Activated CD4-positive, alpha-beta T cell treated with anti-CD3 and anti-CD28 coated beads, Interleukin-2, amount 10 ng/mL, durations not matched to agents 24 days and 14 days (primary cell): ENCODE data around the gene RNU1-3. TPM values are rescaled to one million over a fixed set of nuclear protein-coding genes. Genes with fewer than 3 reads are reported as not detected.
"Not testable (repeated sequence)": the region's sequence is repeated elsewhere in the genome, so short reads cannot be mapped to it uniquely, and the experiment has no call there.

ENCODE experiments used
- DNase-seq: peaks from one replicate; pipeline ENCODE4 v3.0.0; 2022
- H3K27ac Mint-ChIP-seq: one replicate; pipeline ENCODE4 v1.8.0; 2022; ENCODE audit warnings: mild to moderate bottlenecking, mixed read lengths
- H3K27me3 Mint-ChIP-seq: one replicate; pipeline ENCODE4 v1.8.0; 2022; ENCODE audit warnings: mixed read lengths
- H3K36me3 Mint-ChIP-seq: one replicate; pipeline ENCODE4 v1.8.0; 2022; ENCODE audit warnings: low read depth, mild to moderate bottlenecking, mixed read lengths
- H3K4me1 Mint-ChIP-seq: one replicate; pipeline ENCODE4 v1.8.0; 2021; ENCODE audit warnings: mixed read lengths
- H3K4me3 Mint-ChIP-seq: one replicate; pipeline ENCODE4 v1.8.0; 2022; ENCODE audit warnings: mild to moderate bottlenecking, moderate library complexity, mixed read lengths
- H3K9me3 Mint-ChIP-seq: one replicate; pipeline ENCODE4 v1.8.0; 2021; ENCODE audit warnings: mixed read lengths
- intact Hi-C: fragments of 100-400 bp; cut with micrococcal nuclease; formaldehyde crosslinking; loops from one replicate; pipeline ENCODE4 v1.15.1; 2023
- total RNA-seq: library from RNA; stranded (reverse); gene quantifications from 2 replicates; pipeline ENCODE4 v1.2.3, GENCODE V29; 2022

RNU1-3 gene
- total RNA-seq, 1 donor from 2014 or later = 1,962 TPM

DNA sequence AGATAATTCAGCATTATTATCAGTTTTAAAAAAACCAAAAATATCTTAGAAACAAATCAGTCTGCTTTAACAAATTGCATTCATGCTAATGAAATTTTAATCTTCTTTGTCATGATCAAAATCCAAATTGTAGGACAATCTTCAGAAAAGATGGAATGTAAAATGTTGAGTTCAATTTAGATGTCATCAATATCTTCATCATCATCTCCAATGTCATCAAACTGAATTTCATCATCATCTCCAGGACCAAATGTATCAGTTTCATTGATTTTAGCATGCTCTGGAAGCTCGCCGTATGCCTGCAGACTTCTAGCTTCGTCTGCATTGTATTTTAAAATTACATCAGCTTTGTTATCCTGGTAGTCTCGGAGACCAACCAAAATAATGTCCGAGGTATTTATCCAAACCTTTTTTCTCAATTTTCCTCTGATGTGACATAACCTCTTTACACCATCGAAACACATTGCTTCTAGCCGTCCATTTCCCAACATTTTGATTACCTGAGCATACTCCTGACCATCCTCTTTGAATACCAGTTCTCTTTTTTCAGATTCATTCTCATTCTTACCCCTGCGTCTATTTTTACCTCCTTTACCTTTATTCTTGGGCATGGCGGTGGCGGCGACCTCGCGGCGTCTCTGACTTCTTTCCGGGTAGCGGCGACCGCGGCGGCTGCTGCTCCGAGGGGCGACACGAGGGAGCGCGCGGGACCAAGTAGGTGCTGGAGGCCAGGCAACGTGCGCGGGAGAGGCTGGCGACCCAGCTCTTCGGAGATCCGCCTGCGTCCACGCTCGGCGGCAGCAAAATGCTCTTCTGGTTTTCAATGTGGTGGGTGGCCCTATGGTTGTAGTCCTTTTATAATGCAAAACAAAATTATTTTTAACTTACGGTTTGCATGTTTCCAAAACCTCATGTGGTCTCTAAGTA lies 19.0 kb upstream of the RNU1-3 start:
- H3K27me3 Mint-ChIP-seq, intact Hi-C loops, H3K4me3 Mint-ChIP-seq, H3K9me3 Mint-ChIP-seq, H3K4me1 Mint-ChIP-seq, H3K27ac Mint-ChIP-seq, H3K36me3 Mint-ChIP-seq, DNase-seq: not testable (repeated sequence)

DNA sequence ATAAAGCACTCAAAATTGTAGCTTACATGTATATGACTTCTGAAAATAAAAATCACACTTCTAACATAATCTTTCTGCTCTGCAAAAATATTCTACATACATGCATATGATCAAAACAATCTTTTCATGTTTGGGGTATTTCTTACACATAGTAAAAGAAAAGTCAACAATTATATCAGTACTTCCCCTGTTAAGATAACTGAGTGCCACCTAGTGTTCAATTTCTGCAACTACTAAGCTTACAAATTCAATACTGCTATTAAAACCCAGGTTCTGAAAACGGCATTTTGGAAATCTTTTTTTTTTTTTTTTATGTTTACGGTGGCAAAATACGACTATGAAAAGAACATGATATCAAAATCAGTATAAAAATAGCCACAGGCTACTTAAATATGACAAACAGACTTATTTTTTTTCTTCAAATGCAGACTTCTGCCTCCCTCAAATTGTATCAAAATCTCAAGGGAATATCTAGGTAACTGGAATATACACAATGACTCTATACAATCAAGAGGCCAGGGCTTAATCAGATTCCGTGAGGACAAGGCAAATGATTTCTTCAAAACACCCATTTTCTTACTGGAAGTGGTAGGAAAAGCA lies 18.1 kb upstream of the RNU1-3 start:
- H3K9me3 Mint-ChIP-seq, H3K27ac Mint-ChIP-seq, DNase-seq, H3K36me3 Mint-ChIP-seq, H3K4me3 Mint-ChIP-seq, intact Hi-C loops, H3K4me1 Mint-ChIP-seq: not testable (repeated sequence)
- peaks cover 12% of the 10 kb centered on the region for H3K27me3 Mint-ChIP-seq

GRCh38 chr1:16684152-16684551 lies 17.4 kb upstream of the RNU1-3 start:
- H3K27ac Mint-ChIP-seq, H3K4me1 Mint-ChIP-seq, intact Hi-C loops, H3K4me3 Mint-ChIP-seq, H3K36me3 Mint-ChIP-seq, H3K9me3 Mint-ChIP-seq, DNase-seq: not testable (repeated sequence)
- H3K27me3 Mint-ChIP-seq = peaks cover 17% of the 10 kb centered on the region

DNA sequence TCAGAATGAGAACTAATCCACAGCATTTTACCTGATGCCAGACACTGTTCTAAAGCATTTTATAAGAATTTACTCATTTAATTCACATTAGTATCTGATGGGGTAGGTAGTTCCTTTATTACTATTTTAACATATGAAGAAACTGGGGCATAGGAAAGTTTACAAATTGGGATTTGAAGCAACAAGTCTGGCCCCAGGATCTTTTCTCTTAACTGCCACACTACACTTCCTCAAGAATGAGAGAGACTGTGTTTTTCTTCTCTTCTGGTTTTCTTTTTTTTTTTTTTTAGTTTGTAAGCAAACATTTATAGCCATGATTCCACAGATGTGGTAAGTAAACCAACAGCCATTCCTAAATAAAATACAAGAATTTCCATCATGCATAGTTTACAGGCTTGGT lies 16.1 kb upstream of the RNU1-3 start:
- H3K4me1 Mint-ChIP-seq, intact Hi-C loops, H3K9me3 Mint-ChIP-seq, H3K4me3 Mint-ChIP-seq, H3K36me3 Mint-ChIP-seq, H3K27ac Mint-ChIP-seq, DNase-seq: not testable (repeated sequence)
- peaks cover 31% of the 10 kb centered on the region for H3K27me3 Mint-ChIP-seq

DNA sequence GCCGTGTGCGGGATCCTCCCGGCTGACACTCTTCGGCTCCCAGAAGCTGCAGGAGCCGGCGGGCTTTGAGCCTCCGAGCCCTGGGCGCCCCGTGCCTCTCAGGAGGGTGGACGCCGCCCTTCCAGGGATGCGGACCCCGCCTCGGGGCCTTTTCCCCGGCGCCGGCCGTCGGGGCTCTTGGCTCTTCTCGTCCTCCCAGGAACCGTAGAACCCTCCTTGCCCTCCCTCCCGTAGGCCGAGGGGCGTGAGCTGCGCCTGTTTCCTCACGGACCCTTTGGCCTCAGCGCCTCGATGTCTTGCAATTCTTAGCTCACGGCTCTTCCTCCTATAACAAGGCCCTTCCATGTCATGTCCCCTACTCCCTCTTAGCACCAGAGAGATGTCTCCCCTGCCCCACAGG lies 13.6 kb upstream of the RNU1-3 start:
- H3K27ac Mint-ChIP-seq, H3K36me3 Mint-ChIP-seq, H3K9me3 Mint-ChIP-seq, DNase-seq, H3K4me3 Mint-ChIP-seq, H3K4me1 Mint-ChIP-seq, intact Hi-C loops: not testable (repeated sequence)
- H3K27me3 Mint-ChIP-seq = peaks cover 29% of the 10 kb centered on the region

GRCh38 chr1:16677552-16678431 lies 11.0 kb upstream of the RNU1-3 start:
- peaks cover 31% of the 10 kb centered on the region for H3K27me3 Mint-ChIP-seq
- H3K4me3 Mint-ChIP-seq = no peak overlapping the region
- intact Hi-C loops = no loop called here

DNA sequence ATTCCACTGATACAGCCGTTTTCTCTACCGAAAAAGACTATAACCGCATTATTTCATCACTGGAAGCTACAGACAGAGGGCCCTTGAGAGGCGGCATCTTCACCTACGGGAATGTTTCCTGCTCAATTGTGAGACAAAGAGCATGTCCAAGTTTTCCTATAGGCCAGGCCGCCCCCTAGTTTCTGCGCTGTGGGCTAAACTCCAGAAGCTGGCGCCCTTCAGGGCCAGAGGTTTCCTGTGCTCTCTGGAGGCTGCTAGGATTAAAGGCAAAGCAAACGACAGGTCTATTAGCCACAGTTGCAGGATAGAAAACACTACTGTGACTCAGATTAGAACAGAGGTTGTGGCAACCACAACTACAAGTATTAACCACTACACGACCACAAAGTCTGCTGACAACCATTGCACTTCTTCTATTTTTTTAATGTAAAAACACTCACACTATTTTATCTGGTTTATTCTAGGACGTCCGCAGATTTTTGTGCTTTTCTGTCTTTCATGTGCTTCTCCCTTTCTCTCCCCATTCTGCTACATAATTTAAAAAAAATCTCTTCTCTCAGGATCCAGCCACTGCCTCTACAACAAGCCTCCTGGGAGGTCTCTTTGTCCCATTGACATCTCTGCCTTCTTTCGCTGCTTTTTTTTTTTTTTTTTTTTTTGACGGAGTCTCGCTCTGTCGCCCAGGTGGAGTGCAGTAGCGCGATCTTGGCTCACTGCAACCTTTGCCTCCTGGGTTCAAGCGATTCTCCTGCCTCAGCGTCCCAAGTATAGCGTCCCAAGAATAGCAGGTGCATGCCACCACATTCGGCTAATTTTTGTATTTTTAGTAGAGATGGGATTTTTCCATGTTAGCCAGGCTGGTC lies 10.1 kb upstream of the RNU1-3 start:
- not testable (repeated sequence) for H3K4me1 Mint-ChIP-seq

More at GRCh38 chr1:16677552-16678431, 11.0 kb upstream of the RNU1-3 start:
- no peak for DNase-seq
- peaks cover 2% of the 10 kb centered on the region for H3K4me1 Mint-ChIP-seq
- no peaks in the 10 kb centered on the region for H3K9me3 Mint-ChIP-seq
- no peaks in the 10 kb centered on the region for H3K36me3 Mint-ChIP-seq
- H3K27ac Mint-ChIP-seq = no peak overlapping the region

GRCh38 chr1:16675118-16675510 lies 8.4 kb upstream of the RNU1-3 start:
- H3K9me3 Mint-ChIP-seq, DNase-seq, H3K4me3 Mint-ChIP-seq, H3K4me1 Mint-ChIP-seq, H3K36me3 Mint-ChIP-seq, H3K27ac Mint-ChIP-seq, intact Hi-C loops: not testable (repeated sequence)
- H3K27me3 Mint-ChIP-seq = peaks cover 29% of the 10 kb centered on the region

More for the DNA sequence above, 10.1 kb upstream of the RNU1-3 start:
- H3K27ac Mint-ChIP-seq, H3K4me3 Mint-ChIP-seq, H3K9me3 Mint-ChIP-seq, H3K36me3 Mint-ChIP-seq, DNase-seq, intact Hi-C loops: not testable (repeated sequence)
- H3K27me3 Mint-ChIP-seq = peaks cover 31% of the 10 kb centered on the region

- intact Hi-C loops, H3K9me3 Mint-ChIP-seq, H3K36me3 Mint-ChIP-seq, H3K4me3 Mint-ChIP-seq, H3K27ac Mint-ChIP-seq, H3K4me1 Mint-ChIP-seq, DNase-seq: not testable (repeated sequence)
- H3K27me3 Mint-ChIP-seq = peaks cover 21% of the 10 kb centered on the region
These were observed 7.2 kb upstream of the RNU1-3 start for GRCh38 chr1:16673976-16674375.

DNA sequence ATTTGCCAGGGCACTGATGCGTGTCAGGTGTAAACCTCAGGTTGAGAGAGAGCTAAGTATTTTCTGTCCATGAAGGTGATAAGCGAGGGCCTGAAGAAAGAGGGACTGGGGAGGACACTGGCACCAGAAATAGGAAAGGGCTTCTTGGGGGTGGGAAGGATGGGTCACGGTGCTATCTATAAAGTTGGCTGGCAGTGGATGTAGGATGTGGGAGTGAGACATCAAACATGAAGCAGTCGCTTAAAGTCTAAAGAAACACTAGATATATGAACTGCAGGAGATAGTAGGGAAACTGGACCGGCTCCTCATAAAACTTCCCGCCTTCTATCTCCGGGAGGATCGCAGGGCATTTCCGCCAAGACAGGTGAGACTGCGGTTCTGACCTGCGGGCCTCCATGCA lies 912 bp downstream of the RNU1-3 start:
- H3K4me1 Mint-ChIP-seq, H3K36me3 Mint-ChIP-seq, H3K27me3 Mint-ChIP-seq, H3K27ac Mint-ChIP-seq, H3K4me3 Mint-ChIP-seq, H3K9me3 Mint-ChIP-seq, DNase-seq, intact Hi-C loops: not testable (repeated sequence)

- H3K27ac Mint-ChIP-seq, H3K36me3 Mint-ChIP-seq, H3K9me3 Mint-ChIP-seq, H3K27me3 Mint-ChIP-seq, H3K4me1 Mint-ChIP-seq, DNase-seq, intact Hi-C loops, H3K4me3 Mint-ChIP-seq: not testable (repeated sequence)
These were observed 8.5 kb downstream of the RNU1-3 start for GRCh38 chr1:16658234-16658633.

GRCh38 chr1:16656981-16657683 lies 9.6 kb downstream of the RNU1-3 start:
- intact Hi-C loops, H3K27ac Mint-ChIP-seq, DNase-seq, H3K4me3 Mint-ChIP-seq, H3K27me3 Mint-ChIP-seq, H3K9me3 Mint-ChIP-seq, H3K4me1 Mint-ChIP-seq, H3K36me3 Mint-ChIP-seq: not testable (repeated sequence)

DNA sequence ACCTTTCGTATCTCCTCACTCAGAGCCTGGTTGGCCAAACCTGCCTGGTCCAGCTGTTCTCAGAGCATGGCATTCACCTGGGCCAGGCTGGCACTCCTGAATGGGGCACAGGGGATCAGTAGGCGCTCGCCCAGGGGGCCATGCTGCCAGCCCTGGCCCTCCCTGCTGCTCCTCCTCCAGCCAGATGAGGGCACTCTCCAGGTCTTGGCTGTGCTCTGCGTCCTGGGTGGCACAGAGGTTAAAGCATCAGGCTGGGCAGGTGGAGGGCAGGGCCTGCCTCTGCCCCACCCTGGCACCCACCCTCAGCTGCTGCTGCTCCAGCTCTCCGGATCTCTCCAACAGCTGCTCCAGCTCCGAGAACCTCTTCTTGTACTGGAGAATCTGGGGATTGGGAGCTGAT lies 10.2 kb downstream of the RNU1-3 start:
- intact Hi-C loops = not testable (repeated sequence)

More for the DNA sequence above, 10.2 kb downstream of the RNU1-3 start:
- not testable (repeated sequence) for H3K4me1 Mint-ChIP-seq, H3K27ac Mint-ChIP-seq, H3K9me3 Mint-ChIP-seq, H3K27me3 Mint-ChIP-seq, H3K36me3 Mint-ChIP-seq, DNase-seq, H3K4me3 Mint-ChIP-seq
